ENCODE measurements around the gene ERBB2.
"Not testable (repeated sequence)": the region's sequence is repeated elsewhere in the genome, so short reads cannot be mapped to it uniquely, and the experiment has no call there.

ERBB2 gene

GRCh38 chr17:39745335-39746144 lies 45.7 kb downstream of the ERBB2 start:
- DNase-seq (ENCODE audit: low read depth): no peak

DNA sequence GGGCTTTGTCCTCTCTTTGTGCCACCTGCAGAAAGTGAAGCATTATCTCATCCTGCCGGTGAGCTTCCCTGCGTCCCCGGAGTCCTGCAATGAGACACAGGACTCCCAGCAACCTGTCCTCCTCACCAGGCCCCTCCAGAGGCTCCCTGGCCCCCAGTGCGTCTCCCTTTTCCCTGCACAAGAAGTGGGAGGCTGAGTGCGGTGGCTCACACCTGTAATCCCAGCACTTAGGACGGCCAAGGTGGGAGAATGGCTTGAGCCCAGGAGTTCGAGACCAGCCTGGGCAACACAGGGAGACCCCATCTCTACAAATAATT lies 46.2 kb downstream of the ERBB2 start:
- DNase-seq (ENCODE audit: low read depth): no peak

GRCh38 chr17:39747745-39748144 lies 47.9 kb downstream of the ERBB2 start:
- DNase-seq (ENCODE audit: low read depth): no peak

- not testable (repeated sequence) for DNase-seq (ENCODE audit: low read depth)
Measured at GRCh38 chr17:39748444-39749034, 48.7 kb downstream of the ERBB2 start.

DNA sequence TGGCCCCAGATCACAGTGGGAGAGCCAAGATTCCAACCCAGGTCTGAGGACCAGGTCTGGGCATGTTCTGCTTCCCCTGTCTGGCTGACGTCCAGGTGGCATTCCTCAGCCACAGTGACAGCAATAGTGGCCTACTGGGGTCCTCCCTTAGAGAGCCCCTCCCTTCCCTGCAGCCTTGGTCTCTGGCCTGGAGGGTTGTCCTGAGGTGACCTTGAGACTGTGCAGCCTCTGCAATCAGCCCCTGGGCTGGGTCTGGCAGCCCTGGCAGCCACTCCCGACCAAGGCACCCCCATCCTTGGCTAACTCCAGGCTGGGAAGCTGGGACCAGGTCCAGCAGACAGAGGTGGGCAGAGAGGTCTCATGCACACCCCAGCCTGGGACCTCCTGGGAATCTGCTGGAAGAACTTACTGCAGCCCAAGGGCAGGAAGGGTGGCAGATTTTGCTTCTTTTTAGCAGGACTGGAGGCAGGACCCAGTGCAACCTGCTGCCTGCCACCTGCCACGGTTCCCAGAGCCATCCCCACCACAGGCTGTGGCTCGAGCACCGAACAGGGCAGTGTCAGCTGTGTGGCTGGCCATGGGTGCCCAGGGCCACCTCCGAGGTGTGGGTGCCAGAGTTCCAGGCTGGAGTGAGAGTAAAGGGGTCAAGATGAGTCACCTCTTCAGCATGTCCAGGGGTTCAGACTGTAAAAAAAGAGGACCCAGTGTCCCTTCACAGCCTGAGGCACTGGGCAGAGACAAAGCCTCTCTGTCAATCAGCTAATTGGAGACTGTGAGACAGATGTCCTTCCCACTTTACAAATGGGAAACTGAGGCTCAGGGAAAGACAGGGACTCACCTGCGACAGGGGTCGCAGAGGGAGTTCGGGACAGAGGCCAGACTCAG lies 50.5 kb downstream of the ERBB2 start:
- DNase-seq (ENCODE audit: low read depth): no peak

DNA sequence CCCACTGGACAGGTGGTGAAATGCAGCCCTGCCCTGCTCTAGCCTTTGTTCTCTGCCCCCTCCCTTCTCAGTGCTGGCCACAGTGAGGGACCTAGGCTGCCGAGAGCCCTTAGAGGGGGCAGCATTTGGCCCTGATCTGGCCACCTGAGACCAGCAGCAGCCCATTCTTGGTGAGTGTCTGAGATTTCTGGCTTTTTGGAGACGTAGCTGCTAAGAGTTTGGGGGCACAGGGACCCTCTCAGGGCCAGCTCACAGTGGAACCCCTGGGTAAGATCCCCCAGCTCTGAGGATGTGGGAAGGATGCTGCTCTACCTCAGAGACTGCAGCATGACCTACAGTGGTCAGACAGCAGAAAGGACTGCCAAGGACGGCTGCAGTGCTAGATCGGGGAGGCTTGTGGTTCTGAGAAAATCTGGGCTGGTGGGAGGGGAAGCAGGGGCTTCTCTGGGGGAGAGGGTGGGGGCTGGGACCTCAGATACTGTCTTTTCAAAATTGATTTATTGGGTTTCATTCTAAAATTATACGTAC lies 51.2 kb downstream of the ERBB2 start:
- DNase-seq (ENCODE audit: low read depth): no peak

DNA sequence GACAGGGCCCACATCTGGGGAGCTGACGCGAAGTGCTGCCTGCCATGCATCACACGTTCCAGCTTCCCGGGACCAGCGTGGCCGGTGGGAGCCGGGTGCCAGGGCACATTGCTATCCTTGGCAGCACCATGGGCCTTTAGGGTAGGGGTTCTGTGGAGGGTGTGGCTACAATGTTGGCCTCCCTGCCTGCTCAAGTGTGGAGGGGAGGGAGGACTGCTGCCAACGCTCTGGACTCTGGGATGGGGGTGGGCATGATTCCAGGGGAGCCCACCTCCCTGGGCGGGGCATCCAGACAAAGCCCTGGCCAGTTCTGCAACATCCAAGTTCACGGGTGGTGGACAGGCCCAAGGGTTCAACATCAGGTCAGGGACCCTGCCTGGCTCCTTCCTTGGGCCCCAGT lies 51.8 kb downstream of the ERBB2 start:
- DNase-seq (ENCODE audit: low read depth): no peak

DNA sequence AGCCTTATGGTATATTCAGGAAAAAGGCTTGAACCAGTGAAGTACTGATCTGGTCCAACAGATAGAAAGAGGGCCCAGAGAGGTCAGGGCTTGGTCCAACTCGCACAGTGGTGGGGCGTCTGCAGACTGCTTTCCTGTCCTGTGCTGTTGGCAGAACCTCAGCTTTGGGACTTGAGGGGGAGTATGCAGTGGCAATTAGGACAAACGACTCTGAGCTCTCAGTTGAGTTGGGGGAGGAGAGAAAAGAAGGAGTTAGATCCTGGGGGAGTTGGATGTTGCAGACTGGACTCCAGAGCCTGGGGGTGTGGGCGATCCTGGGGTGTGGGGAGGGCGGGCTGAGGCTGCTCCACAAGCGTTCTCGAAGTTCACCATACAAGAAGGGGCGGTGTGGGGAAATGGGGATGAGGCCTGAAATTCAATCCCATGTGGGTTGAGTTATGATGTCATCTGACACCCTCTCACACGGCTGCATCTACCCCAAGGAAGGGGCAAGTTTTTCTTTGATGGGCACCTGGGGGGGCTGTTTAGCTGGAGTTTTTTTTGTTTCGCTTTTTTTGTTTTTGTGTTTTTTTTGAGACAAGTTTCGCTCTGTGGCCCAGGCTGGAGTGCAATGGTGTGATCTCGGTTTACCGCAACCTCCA lies 52.5 kb downstream of the ERBB2 start:
- no peak for DNase-seq (ENCODE audit: low read depth)

GRCh38 chr17:39753514-39754160 lies 53.8 kb downstream of the ERBB2 start:
- no peak for DNase-seq (ENCODE audit: low read depth)

DNA sequence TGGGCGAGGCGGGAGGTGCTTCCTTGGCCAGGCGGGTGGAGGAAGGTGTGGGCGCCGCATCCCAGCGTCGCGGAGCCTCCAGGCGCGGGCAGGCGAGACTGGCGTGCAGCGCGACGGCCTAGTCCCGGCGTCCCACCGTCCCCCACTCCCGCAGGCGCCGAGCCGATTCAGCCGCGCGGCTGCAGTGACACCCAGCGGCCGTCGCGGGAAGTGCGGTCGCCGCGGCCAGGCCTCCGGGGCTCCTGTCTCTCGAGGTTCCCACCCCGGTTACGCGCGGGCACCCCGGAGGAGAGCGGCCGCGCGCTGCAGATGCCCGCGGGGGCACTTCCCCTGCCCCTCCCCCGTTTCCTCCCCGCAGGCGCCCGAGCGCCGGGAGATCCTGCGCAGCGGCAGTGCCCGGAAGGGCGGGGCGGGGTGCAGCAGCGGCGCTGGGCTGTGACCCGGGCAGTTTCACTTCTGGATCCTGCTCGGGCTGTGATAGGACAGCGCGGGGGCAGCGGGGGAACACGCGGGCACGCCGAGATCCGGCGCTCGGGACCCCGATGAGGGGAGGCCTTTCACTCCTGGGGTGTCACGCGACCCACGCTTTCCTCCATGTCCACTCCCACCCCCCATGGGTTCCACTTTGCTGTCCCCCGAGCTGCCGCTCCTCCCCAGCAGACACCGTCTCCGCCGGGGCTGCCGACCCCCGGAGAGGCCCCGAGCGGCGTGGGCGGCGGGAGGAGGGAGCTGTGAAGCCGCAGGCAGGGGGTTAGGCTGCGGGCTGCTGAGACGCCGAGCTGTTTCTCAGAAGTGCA lies 54.5 kb downstream of the ERBB2 start:
- DNase-seq (ENCODE audit: low read depth): peak; percentile 56

DNA sequence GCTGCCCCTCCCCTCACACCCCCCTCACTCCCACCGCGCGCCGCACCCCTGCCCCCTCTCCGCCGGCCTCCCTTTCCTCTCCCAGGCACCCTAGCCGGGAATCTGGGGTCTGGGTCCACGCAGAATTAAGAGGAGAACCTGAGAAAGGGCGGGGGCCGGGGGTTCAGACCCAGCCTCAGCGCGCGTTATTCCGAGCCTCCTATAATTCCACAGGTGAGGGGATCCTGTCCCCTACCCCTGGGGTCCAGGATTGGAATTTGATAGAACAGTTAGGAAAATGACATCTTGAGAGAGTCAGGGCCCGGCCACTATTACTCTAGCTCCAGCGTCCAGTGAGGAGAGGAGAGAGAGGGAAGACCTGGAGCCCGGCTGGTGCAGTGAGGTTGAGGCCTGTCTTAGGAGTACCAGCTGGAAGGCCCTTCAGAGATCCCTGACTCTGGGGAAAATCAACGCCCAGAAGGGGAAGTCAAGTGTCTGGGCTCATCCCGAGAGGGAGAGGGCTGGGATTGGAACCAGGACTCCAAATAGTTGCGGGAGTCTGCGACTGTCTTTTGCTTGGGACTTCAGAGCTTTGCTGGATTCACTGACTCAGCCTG lies 55.2 kb downstream of the ERBB2 start:
- no peak for DNase-seq (ENCODE audit: low read depth)

DNA sequence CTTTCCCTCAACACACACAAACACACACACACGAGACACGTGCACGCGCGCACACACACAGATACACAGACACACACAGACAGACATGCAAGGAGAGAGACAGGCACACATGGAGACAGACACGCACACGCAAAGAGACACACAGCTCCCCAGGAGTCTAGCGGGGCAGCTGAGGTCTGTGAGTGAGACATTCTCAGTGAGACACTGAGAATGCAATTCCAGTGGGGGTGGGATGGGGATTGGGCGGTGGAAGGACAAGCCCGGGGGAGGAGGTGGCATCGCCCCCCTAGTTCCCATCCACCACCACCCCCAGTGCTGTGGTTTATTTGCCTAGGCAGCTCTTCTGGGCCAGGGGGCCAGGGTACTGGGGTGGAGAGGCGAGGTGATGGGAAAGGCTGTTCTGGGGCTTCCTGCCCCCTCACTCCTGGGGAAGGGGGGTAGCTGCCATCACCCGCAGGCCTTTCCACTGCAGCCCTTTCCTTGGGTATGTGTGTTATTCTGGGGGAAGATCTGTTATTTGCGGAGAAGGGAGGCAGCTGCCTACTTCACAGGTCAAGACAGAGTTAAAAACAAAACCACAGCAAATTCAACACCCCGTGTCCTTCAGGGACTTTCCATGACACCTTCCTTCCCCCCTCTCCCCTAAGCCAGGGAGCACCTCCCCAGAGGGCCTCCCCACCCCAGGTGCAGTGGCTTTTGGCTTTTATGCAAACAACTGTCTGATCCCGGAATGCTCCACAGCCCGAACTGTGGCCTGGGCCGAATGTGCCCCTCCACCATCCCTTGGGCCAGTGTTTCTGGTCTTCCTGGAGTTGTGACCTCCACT lies 55.9 kb downstream of the ERBB2 start:
- DNase-seq (ENCODE audit: low read depth): no peak

DNA sequence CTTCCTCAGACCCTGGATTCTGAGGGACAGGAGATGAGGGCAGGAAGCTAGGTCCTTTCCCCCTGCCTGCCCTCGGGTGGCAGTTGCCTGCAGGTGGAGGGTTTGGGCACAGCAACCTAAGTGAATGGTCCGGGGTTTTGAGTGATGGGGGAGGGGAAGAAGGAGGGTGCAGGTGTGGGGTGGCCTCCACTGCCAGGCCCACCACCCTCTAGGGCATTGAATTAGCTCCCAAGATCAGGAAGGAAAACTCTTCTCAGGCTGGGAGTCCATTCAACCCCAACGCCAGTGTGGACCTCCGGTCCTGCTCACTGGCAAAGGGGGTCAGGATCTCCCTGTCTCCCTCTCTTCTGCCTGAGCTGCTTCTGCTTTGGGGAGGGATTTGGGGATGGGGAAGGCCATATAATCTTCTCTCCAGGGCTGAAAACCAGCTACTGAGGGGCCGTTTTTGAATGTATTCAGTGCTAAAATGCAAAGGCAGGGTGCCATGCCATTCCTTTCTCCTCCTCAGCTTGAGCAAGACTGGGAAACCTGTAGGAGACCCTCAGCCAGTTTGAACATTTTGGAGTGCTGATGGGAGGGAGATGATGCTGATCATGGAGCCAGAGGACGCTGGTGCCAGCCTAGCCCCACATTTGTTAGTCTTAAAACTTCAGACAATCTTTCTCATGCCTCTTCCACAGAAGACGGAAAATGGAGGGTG lies 56.7 kb downstream of the ERBB2 start:
- no peak for DNase-seq (ENCODE audit: low read depth)

- DNase-seq (ENCODE audit: low read depth): no peak
Measured at GRCh38 chr17:39757176-39757662, 57.4 kb downstream of the ERBB2 start.

DNA sequence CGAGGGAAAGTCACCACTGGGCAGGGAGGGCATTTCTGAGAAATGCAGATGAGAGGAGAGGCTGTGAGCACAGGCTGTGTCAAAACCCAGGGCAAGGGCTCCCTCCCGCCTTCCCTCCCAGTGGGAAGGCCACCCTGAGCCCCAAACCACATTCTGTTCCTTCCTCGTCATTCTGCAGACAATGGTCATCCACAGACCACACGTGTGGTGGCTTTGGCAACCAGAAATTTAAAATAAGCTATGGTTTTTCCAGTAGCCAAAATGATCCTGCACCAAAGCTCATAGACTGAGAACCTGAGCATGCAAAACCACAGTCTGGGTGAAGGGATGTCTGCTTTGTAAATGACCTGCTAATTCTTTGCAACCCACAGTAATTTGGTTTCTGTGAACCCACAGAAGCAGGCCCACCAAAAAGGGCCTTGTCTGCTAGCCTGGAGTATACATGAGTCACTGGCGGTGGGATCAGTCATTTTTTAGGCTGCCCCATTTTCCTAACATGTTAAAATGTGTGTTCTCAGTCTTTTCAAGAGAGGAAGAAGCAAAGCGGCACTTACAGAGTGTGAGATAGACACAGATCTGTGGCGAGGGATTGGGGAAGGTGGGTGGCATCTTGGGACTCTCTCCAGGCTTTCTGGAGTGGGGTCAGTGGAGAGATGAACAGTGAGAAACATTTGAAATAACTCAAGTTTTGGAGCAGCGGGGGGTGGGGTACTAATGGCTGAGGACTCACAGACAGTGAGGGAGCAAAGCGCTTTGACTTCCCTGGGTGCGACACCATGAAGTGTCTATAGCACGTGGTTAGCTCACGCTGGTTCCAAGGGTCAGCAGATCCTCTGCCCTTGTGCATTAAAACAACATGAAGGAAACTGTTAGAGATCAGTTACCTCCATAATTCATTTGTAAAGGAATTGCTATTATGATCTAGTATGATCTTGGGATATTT lies 58.3 kb downstream of the ERBB2 start:
- DNase-seq (ENCODE audit: low read depth): no peak

DNA sequence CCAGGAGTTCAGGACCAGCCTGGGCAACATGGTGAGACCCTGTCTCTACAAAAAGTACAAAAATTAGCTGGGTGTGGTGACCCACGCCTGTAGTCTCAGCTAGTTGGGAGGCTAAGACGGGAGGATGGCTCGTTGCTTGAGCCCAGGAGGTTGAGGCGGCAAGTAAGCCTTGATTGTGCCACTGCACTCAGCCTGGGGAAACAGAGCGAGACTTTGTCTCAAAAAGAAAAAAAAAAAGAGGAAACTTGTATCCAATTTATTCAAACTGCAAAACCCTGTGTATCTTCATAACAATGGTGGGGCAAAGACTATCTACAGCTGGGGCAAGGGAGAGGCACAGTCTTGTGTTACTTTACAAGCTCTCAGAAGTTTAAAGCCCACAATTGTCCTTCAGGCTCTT lies 59.3 kb downstream of the ERBB2 start:
- DNase-seq (ENCODE audit: low read depth): no peak

DNA sequence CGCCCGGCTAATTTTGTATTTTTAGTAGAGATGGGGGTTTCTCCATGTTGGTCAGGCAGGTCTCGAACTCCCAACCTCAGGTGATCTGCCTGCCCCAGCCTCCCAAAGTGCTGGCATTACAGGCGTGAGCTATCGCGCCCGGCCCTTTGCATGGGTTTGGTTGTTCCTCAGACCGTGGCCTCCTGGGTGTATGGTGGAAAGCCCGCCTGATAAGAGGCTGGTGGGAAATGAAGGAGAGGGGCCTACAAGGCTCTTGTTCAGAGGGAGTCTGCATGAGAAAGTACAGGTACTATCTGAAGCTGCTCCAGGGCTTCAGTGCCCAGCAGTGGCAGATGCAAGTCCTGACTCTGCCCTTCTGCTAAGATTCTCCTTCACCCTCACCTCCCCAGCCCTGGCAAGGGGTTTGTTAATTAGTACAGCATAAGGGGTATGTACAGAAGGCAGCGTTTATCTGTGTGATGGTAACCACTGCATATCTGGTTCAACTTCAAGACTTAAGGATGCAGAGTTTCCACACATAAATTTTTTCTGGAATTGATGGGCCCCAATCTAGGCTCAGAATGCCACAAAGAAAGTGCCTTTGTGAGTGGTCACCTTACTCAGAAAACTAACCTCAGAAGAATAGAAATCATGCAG lies 62.1 kb downstream of the ERBB2 start:
- no peak for DNase-seq (ENCODE audit: low read depth)
